ENCODE data around the gene TGIF2. TPM values are rescaled to one million over a fixed set of nuclear protein-coding genes. Genes with fewer than 3 reads are reported as not detected.

The TGIF2 gene
- total and polyA plus RNA-seq, 2 of the 13 experiments (the other 11 are each of a cell fraction or from before 2014, with no cell fraction given) = 41.3 to 53.9 TPM

- TF ChIP-seq ZFP36L1 (CRISPR knock-in tag; IDR thresholded peaks at IDR 0.05) (peak; percentile 74; the same call in 1 of the 2 replicates), ZNF572 (CRISPR knock-in tag; IDR thresholded peaks at IDR 0.05) (0 out of 2 replicates have a peak, but pooled peaks have one; percentile 44), DNMT1 (CRISPR knock-in tag; IDR thresholded peaks at IDR 0.05) (no peak), ZMAT3 (CRISPR knock-in tag; conservative IDR thresholded peaks at IDR 0.05) (no peak), ZNF138 (CRISPR knock-in tag; IDR thresholded peaks at IDR 0.05; ENCODE audit: low read depth) (no peak), ZSCAN5A (CRISPR knock-in tag; IDR thresholded peaks at IDR 0.05; ENCODE audit: borderline replicate concordance) (peak; percentile 66; the same call in 1 of the 2 replicates), SMC3 (IDR thresholded peaks at IDR 0.05; ENCODE audit: low read length) (no peak), ARID2 (CRISPR knock-in tag; IDR thresholded peaks at IDR 0.05; ENCODE audit: borderline replicate concordance) (no peak; the same call in 1 of the 2 replicates), SYNCRIP (IDR thresholded peaks at IDR 0.05; ENCODE audit: insufficient read depth, low read depth, low read length) (no peak), NFIB (CRISPR knock-in tag; IDR thresholded peaks at IDR 0.05; ENCODE audit: borderline replicate concordance) (0 out of 2 replicates have a peak, but pooled peaks have one; percentile 84), PLSCR1 (CRISPR knock-in tag; IDR thresholded peaks at IDR 0.05; ENCODE audit: borderline replicate concordance) (no peak), ZNF704 (CRISPR knock-in tag; IDR thresholded peaks at IDR 0.05; ENCODE audit: borderline replicate concordance) (no peak), THYN1 (CRISPR knock-in tag; IDR thresholded peaks at IDR 0.05; ENCODE audit: borderline replicate concordance, low read depth) (0 out of 2 replicates have a peak, but pooled peaks have one; percentile 81), THRA (CRISPR knock-in tag; IDR thresholded peaks at IDR 0.05; ENCODE audit: borderline replicate concordance) (no peak), ZNF761 (CRISPR knock-in tag; conservative IDR thresholded peaks at IDR 0.05) (no peak), MXD3 (CRISPR knock-in tag; IDR thresholded peaks at IDR 0.05) (0 out of 2 replicates have a peak, but pooled peaks have one; percentile 5), ZNF367 (CRISPR knock-in tag; IDR thresholded peaks at IDR 0.05; ENCODE audit: borderline replicate concordance) (peak; percentile 93)
- TF ChIP-seq, protein P1, sequence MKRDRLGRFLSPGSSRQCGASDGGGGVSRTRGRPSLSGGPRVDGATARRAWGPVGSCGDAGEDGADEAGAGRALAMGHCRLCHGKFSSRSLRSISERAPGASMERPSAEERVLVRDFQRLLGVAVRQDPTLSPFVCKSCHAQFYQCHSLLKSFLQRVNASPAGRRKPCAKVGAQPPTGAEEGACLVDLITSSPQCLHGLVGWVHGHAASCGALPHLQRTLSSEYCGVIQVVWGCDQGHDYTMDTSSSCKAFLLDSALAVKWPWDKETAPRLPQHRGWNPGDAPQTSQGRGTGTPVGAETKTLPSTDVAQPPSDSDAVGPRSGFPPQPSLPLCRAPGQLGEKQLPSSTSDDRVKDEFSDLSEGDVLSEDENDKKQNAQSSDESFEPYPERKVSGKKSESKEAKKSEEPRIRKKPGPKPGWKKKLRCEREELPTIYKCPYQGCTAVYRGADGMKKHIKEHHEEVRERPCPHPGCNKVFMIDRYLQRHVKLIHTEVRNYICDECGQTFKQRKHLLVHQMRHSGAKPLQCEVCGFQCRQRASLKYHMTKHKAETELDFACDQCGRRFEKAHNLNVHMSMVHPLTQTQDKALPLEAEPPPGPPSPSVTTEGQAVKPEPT (CRISPR knock-in tag; IDR thresholded peaks at IDR 0.05; ENCODE audit: low read depth) = no peak
- TF ChIP-seq, protein P2, sequence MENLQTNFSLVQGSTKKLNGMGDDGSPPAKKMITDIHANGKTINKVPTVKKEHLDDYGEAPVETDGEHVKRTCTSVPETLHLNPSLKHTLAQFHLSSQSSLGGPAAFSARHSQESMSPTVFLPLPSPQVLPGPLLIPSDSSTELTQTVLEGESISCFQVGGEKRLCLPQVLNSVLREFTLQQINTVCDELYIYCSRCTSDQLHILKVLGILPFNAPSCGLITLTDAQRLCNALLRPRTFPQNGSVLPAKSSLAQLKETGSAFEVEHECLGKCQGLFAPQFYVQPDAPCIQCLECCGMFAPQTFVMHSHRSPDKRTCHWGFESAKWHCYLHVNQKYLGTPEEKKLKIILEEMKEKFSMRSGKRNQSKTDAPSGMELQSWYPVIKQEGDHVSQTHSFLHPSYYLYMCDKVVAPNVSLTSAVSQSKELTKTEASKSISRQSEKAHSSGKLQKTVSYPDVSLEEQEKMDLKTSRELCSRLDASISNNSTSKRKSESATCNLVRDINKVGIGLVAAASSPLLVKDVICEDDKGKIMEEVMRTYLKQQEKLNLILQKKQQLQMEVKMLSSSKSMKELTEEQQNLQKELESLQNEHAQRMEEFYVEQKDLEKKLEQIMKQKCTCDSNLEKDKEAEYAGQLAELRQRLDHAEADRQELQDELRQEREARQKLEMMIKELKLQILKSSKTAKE (CRISPR knock-in tag; IDR thresholded peaks at IDR 0.05; ENCODE audit: borderline replicate concordance) = no peak
Observed at GRCh38 chr20:36604952-36605398, 31.6 kb downstream of the TGIF2 start (continued).
